GM10266 (cell line): ENCODE results near the gene CANT1.

ENCODE experiments used
- DNase-seq: peaks from one replicate; pipeline ENCODE4 v3.0.0; 2012; ENCODE audit errors: extremely low spot score
- CTCF ChIP-seq: IDR thresholded peaks from 2 replicates; pipeline ENCODE4 v1.5.1; 2012; ENCODE audit warnings: mild to moderate bottlenecking, low read depth; ENCODE audit not compliant: control insufficient read depth, insufficient read depth; ENCODE audit errors: missing control alignments

CANT1 gene

GRCh38 chr17:78981010-78981888 lies 28.3 kb downstream of the CANT1 start:
- no peak for TF ChIP-seq CTCF
- DNase-seq = no peak

GRCh38 chr17:78980624-78980972 lies 29.0 kb downstream of the CANT1 start:
- DNase-seq = no peak
- TF ChIP-seq CTCF = no peak

- TF ChIP-seq CTCF = no peak
- DNase-seq = no peak
Observed at GRCh38 chr17:78979780-78980623, 29.6 kb downstream of the CANT1 start, which contains the start of gene LGALS3BP. LGALS3BP (minus strand) TSS chr17:78979923; CDS start chr17:78977191, 2,732 bp downstream.

GRCh38 chr17:78977997-78978973 lies 31.3 kb downstream of the CANT1 start:
- TF ChIP-seq CTCF = no peak
- no peak for DNase-seq

- no peak for TF ChIP-seq CTCF
Observed at GRCh38 chr17:78977681-78977943, 32.0 kb downstream of the CANT1 start.

GRCh38 chr17:78976907-78977680 lies 32.5 kb downstream of the CANT1 start:
- TF ChIP-seq CTCF = no peak
- no peak for DNase-seq

More at GRCh38 chr17:78977681-78977943, 32.0 kb downstream of the CANT1 start:
- no peak for DNase-seq
